Measurements from ENCODE around the gene MRPL17. TPM values are rescaled to one million over a fixed set of nuclear protein-coding genes. Genes with fewer than 3 reads are reported as not detected.
"Not testable (repeated sequence)": the region's sequence is repeated elsewhere in the genome, so short reads cannot be mapped to it uniquely, and the experiment has no call there.

The MRPL17 gene
- total RNA-seq (2014; rRNA removed; shearing (Covaris generic)): 98.0 and 98.4 TPM in 2 replicates

DNA sequence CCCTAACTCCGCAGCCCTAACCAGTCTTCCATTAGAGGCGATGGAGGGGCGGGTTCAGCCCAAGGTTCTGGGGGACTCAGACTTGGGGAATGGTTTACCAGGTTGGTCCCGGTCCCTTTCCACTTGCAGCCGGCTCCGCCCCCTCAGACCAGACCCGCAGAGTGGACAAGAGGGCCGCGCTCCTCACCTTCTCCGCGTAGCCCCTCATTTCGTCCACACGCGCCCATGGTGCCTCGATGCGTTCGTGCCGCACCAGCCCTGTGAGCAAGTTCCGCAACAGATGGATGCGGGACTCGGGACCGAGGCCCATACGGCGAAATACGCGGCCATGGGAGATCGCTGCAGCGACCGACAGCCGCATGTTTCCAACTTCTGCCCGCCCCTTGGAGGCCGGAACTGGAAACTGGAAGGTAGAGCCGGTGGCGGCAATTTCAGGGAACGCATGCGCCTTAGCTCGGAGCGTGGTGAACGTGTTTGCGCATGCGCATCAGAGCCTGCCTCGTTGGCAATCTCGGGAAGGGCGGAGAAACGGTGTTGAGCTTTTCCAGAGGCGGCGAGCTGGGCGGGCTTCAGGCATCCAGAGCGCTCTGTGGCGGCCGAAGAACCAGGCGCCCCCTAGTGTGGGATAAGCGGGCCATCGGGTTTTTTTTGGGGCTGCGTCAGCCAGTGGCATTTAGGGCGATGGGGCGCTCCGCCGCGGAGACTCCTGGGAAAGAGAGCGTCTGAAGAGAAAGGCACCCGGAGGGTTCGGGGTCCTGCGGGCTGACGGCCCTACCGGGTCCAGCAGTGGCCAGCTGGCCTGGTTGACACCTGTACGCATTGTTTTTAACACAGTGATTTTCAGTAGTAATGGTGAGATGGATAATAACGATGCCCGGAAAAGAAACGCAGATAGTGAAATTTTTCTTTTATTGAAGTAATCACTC lies at the start of gene MRPL17:
TSS of gene MRPL17 (minus strand) at position 405 of the 926 bp plus-strand sequence. CDS start at position 361, 44 bp downstream.
- peak; percentile 96 for DNase-seq (ENCODE audit: low read depth)

DNA sequence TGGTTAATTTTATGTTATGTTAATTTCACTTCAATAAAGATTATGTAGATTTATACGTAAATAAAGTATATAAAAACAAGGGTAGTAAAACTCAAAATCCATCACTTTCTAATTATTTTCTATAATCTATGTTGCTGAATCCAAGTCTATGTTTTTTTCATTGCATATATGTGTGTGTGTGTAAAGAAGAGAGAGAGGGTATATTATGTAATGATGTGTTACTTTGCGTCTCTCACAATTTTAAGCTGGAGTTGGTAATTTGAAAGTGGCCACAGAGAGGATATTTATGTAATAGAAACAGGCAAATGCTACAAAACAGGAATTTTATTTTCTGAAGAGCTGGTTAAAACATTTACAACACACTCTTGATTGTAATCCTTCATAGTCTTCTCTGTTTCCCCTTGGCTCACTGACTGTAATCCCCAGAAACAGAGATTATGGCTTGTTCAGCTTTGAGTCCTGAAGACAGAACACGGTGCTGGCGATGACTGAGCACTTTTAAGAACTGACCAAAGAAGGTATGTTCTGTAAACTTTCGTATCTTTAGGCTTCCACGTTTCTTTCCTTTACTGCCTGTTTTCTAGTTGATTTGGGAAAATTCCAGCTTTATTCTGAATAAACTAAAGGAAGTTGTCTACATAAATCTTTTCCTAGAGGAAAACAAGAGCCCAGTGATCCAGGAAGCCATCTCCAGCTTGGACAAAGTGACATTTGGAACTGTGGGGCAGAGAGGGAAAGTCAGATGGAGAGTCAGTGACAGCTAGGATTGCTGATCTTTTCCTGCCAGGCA lies 45.0 kb upstream of the MRPL17 start:
- no peak for DNase-seq (ENCODE audit: low read depth)

DNA sequence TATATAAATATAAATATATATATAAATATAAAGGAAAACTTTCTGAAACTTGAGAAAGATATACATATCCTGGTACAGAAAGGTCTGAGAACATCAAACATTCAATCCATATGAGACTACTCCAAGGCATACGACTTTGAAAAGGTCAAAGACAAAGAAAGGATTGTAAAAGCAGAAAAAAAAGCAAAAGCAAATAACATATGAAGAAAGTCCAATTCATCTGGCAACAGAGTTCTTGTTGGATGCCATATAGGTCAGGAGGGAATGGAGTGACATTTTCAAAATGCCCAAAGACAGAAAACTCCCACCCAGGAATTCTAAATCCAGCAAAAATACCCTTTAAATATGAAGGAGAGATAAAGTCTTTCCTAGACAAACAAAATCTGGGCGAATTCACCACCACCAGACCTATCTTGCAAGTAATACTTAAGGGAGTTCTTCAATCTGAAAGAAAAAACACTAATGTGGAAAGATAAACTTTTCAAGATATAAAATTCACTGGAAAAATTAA lies 42.3 kb upstream of the MRPL17 start:
- DNase-seq (ENCODE audit: low read depth): no peak

DNA sequence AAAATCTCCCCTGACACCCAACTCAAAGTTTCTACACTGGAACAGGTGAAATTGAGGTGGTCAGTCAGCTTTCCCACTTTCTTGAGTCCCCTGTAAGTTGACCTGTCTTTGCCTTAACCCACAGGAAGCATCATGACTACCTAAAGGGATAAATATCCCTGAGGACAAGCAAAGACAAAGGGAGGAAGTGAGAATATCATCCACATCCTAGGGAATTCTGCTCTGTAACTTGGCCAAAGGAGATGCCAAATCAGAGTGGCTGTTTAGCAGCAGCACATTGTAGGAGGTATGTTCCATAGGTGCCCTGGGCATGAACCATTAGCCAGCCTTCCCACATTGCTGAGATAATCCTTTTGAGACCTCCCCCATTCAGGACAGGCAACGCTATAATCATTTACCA lies 40.9 kb upstream of the MRPL17 start:
- DNase-seq (ENCODE audit: low read depth): no peak

DNA sequence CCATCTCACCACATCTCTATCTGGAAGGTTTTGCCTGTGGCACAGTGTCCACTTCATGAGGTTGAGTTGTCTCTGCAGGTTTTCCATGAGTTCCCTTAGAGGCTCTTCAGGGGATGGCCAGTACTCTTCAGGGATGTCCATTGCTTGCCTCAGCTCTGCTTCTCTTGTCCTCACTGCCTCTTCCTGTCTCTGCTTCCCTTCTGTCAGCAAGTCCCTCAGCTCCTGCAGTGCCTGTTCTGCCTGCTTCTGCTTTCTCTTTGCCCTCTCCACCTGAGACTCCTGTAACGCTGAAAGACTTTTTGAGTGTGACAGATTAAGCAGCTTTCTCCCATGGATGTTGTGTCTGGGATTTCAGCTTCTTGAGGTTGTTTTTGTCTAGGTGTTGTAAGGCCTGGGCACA lies 38.2 kb upstream of the MRPL17 start:
- no peak for DNase-seq (ENCODE audit: low read depth)

DNA sequence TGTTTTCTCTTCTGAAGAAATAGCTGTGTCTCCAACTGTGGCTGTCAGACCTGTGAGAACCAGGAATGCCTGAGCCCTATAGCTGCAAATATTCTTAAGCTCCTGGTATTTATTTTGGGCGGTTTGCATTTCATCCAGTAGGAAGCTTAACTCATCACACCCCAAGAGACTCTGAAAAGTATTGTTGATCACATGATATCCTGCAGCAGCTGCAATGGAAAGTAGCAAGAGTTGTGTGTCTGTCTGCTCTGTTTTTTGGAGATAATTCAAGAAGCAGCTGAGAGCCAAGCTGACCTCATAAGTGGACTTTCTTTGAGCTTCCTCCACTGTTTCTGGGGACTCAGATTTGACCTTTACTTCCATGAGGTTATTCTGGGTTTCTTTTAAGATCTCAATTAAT lies 36.4 kb upstream of the MRPL17 start:
- DNase-seq (ENCODE audit: low read depth): no peak

DNA sequence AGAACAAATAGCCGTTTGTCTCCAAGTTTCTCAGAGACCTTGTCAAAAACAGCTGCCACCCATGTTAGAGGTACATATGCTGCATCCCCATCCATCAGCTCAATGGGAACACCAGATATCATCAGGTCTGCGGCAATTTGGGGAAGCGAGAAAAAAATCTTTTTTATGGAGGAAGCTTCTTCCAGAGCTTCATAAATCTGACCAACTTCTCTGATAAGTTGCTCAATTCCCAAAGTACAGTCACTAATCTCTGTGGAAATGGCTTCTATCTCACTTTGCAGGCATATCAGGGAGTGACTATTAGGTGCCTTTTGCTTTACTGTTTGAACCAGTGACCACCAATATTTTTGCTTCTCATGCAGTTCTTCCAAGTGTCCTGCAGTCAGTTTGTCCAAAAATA lies 34.3 kb upstream of the MRPL17 start:
- no peak for DNase-seq (ENCODE audit: low read depth)

DNA sequence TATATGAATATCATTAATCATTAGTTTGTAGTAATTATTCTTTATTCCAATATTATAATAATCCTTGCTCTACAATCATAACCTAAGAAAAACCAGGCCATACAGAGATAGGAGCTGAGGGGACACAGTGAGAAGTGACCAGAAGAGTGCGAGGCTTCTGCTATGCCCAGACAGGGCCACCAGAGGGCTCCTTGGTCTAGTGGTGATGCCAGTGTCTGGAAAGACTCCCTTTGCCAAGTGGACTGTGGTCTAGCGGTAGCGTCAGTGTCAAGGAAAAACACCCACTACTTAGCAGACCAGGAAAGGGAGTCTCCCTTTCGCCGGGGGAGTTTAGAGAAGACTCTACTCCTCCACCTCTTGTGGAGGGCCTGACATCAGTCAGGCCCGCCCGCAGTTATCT lies 28.4 kb upstream of the MRPL17 start:
- DNase-seq (ENCODE audit: low read depth): peak; percentile 29

DNA sequence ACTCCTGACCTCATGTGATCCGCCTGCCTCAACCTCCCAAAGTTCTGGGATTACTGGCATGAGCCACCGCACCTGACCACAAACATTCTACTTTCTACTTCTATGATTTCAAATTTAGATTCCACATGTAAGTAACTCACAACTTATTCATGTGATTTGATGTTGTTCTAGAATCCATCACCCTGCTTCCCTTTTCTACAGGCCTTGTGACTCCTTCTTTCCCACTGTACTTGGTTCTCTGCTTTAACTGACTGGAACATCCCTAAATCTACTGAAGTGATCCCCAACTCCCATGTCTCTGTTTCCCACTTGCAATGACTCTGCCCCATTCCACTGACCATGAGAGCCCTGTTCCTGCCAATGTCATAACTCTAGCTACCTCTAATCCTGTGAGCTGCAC lies 25.7 kb upstream of the MRPL17 start:
- no peak for DNase-seq (ENCODE audit: low read depth)

DNA sequence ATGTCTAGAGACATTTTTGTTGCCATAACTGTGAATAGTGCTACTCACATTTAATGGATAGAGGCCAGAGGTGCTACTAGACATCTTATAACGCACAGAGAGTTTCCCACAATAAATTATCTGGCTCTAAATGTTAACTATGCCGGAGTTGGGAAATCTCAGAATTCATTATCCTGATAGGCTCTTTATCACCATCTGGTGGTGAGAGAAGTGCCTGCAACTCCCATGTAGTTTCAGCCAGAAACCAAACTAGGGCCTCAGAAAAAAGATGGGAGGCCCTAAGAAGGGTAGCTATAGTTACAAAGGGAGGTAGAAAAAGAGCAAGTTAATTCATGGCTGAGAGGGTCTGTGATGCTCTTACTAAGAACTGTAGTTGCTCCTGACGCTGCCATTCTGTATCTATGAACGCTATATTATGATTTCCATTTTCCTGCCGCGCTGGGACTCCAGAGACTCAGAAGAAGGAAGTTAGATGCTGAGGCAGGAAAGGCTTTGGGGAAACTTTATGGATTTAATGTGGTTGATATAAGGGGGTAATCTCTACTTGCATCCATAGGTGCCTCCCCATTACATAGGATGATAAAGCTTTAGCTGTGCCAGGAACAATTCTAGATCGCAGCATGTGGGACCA lies 22.9 kb upstream of the MRPL17 start:
- DNase-seq (ENCODE audit: low read depth): peak; percentile 53

DNA sequence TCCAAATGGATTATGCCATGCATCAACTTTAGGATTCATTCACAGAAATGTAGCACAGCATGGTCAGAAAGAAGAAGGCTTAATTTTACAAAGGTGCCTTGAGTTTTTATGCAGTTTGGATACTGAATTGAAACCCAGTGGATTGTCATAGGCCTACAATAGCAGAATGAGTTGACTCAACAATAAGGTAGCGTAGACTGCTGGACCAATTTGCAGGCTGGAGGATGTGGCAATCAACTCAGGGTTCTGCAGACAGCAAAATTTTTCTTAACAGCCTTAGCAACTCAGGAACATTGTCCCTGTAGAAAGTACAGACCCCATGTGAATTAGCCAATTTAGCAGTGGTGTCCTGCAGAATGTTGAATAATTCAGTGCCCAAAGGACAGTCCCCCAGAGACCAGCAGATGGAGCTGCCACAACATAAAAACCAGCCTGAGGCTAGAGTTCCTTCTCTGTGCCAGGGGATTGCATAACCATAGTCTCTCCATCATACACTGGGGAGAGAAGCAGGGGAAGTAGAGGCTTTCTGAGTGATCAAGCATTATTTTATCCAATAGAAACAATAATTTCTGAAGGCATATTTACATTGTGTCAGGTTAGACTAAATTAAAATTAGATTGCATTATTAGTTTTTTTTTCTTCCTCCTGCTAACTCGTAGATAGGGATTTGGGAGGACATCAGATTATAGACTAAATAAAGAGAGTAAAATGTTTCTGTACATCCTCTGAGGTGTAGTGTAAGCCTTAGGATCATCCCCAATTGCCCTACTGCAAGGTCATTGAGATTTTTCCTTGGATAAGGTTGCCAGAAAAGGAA lies 20.3 kb upstream of the MRPL17 start:
- peak; percentile 78 for DNase-seq (ENCODE audit: low read depth)

DNA sequence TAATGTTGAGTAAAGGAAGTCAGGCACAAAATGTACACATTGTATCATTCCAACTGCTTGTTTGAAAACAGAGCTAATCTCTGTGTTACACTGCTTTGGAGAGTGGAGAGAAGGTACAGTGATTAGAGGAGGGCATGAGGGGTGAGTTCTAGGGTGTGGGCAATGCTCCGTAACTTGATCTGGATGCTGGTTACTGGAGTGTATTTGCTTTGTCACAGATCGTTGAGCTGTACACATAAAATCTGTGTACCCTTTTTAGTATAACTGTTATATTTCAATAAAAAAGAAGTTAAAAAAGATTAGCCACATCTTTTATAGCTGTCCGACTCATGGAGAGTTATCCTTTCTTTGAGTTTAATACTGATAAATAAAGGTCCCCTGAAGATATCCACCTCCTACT lies 18.8 kb upstream of the MRPL17 start:
- not testable (repeated sequence) for DNase-seq (ENCODE audit: low read depth)

DNA sequence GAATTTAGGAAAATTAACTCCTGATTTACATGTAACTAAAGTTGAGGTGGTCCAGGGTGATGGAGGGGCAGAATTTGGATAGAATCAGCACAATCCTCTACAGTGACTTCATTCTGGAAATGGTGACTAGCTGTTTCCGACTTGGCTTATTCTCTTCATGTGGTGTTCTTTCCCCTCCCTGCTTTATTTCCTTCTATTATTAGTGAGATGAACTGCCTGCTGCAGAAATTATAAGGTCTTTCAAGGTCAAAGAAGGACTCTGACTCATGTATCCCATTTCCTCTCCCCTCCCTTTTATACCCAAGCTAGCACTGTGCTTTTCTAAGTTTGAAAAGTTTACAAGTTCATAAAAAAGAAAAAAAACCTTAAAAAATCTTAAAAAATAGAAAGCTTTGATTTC lies 12.2 kb upstream of the MRPL17 start:
- peak; percentile 78 for DNase-seq (ENCODE audit: low read depth)

DNA sequence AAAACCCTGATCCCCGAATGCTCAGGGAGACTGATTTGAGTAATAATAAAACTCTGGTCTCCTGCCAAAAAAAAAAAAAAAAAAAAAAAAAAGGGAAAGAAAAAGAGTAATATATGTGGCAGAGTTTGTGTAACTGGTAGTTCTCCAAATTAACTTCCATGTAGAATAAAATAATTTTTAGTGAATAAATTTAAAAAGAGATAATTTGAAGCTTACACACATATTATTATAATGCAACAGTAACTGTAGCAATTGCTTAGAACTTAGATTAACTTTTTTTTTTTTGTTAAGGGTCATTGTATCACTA lies 11.0 kb upstream of the MRPL17 start:
- no peak for DNase-seq (ENCODE audit: low read depth)

DNA sequence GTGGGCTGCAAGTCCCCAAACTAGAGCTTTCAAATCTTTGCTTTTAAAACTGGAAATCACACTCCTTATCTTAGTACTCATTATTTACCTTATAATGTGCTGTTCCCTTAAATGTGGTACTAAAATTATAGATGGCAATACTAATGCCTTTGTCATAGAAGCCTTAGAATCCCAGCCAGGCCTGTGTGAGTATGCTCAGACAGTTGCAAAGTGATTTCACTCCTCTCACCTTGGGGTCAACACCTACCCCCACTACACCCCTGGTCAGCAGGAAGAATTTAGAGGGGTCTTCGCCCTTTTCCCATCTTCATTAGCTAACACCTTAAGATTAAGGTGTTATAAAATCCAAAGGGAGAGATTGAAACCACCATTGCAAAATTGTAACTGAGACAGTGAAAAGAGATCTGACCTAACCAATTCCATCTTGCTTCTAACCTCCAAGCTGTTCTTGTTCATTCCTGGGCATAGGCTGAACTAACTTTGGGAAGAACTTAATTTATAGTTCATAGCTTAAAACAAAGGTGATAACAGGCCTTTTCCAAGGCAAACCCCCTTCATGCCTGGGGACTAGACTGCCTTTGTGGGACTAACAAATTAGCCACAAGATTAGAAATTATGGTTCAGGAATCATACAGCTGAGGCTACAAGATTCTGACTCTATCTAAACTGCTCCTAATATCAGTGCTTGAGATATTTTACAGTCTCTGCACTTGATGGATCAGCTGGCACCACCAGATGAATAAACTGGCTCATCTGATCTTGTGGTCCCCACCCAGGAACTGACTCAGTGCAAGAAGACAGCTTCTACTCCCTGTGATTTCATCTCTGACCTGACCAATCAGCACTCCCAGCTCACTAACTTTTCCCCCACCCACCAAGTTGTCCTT lies 10.4 kb upstream of the MRPL17 start:
- peak; percentile 93 for DNase-seq (ENCODE audit: low read depth)

DNA sequence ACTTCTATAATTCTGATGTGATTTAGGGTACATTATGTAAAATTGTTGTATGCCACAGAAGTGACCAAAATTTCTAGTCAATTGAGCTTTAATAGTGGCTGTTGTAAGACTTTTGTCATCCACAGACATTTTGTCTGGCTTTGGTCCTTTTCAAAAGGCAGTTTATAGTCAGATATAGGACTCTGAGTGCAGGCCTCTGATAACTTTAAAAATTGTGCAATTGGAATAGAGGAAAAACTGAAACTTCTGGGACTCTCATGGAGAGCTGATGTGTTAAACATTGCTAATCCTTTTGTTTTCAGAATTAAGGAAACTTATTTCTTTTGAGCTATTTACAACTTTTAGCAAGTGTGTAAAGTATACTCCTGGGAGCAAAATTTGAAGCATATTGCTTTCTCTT lies 9.0 kb upstream of the MRPL17 start:
- DNase-seq (ENCODE audit: low read depth): no peak

DNA sequence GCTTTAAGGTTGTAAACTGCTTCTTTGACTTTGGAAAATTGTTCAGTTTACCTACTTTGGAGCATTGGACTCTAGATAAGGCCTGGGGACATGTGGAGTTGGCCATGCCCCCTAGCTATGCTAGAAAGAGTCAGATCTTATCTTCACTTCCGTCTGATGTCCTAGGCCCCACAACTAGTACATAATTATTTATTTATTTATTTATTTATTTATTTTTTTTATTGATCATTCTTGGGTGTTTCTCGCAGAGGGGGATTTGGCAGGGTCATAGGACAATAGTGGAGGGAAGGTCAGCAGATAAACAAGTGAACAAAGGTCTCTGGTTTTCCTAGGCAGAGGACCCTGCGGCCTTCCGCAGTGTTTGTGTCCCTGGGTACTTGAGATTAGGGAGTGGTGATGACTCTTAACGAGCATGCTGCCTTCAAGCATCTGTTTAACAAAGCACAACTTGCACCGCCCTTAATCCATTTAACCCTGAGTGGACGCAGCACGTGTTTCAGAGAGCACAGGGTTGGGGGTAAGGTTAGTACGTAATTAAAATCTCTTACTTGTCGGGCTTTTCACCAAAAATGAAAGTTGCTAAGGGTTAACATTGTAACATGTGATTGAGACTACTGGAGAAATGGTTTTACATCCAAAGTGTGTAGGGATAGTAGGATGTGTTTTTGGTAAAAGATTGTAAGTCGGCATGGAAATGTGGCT lies 7.4 kb upstream of the MRPL17 start:
- DNase-seq (ENCODE audit: low read depth): not testable (repeated sequence)

DNA sequence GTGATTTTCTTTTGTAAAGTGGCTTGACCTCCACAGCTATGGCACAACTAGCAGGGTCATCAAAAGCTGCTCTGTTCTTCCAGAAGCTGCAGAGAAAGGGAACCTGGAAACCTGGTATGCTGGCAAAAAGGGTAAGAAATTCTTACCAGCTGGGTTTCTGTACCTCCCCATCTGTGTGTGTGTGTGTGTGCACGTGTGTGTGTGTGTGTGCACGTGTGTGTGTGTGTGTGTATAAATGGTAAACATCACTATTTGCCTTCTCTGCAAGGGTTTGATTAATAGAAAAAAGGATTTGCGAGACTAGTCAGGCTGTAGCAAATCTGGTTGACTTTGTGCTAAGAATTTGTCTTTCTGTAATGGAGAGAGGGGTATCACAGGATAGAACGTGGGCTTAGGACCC lies 4.7 kb upstream of the MRPL17 start:
- no peak for DNase-seq (ENCODE audit: low read depth)

DNA sequence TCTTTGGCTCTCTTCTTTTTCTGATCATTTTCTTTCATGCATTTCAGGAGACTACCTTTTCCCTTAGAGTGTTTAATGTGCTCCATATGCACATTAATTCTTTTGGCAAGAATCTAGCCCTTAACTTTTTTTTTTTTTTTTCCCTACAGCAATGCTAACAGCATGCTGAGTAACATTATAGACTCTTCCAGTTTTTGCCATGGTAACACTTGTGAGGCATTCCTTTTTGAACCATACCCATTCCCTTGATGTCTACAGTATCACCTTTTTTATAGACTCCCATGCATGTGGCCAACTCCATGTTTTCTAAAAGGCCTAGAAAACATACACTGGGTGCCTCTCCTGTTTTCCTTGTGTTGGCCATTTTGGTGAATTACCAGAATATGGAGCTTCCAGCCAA lies 2.9 kb upstream of the MRPL17 start:
- no peak for DNase-seq (ENCODE audit: low read depth)

DNA sequence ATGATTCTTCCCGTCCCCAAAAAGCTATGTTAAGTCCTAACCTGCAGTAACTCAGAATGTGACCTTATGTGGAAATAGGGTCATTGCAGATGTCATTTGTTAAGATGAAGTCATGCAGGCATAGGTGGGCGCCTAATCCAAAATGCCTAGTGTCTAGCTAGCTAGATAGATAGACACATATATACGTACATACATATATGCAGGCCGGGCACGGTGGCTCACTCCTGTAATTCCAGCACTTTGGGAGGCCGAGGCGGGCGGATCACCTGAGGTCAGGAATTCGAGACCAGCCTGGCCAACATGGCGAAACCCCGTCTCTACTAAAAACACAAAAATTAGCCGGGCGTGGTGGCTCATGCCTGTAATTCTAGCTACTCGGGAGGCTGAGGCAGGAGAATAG lies 928 bp upstream of the MRPL17 start:
- DNase-seq (ENCODE audit: low read depth): not testable (repeated sequence)

All from RPMI7951 (cell line).